BJ (cell line): ENCODE data around the gene SHB. TPM values are rescaled to one million over a fixed set of nuclear protein-coding genes. Genes with fewer than 3 reads are reported as not detected.

Source experiments
- CTCF ChIA-PET: fragments of 350-600 bp; formaldehyde crosslinking; extraction: SDS; loops from one replicate; lab custom pipeline; 2021; ENCODE audit warnings: antibody characterized with exemption, inconsistent platforms; lab: Yijun Ruan, JAX
- POLR2A ChIA-PET: fragments of 300-600 bp; sonication (Branson Sonifier 250); formaldehyde crosslinking; extraction: SDS; loops from one replicate; lab custom pipeline; 2021; ENCODE audit warnings: antibody characterized with exemption; lab: Charles Lee
- DNase-seq: peaks from one replicate; pipeline ENCODE4 v3.0.0-alpha.2; 2011; ENCODE audit warnings: low read depth
- H3K27me3 ChIP-seq: 2 replicates; pipeline ENCODE4 v1.6.0; 2011; ENCODE audit warnings: low read length; ENCODE audit not compliant: control insufficient read depth, insufficient read depth
- H3K36me3 ChIP-seq: 2 replicates; pipeline ENCODE4 v1.5.1; 2011; ENCODE audit warnings: low read length; ENCODE audit not compliant: control insufficient read depth, insufficient read depth
- H3K4me3 ChIP-seq: 2 replicates; pipeline ENCODE4 v1.5.1; 2011; ENCODE audit warnings: low read depth, mild to moderate bottlenecking, control low read depth, low read length
- polyA plus RNA-seq: library from polyadenylated mRNA; depleted of rRNA; stranded (reverse); fragments of >200 nt; gene quantifications from 2 replicates; pipeline ENCODE4 v1.2.3, GENCODE V29; 2011
- TF ChIP-seq, protein P1 (sequence below): IDR thresholded peaks from 2 replicates; pipeline ENCODE4 v1.5.1; 2011; ENCODE audit warnings: low read depth, mild to moderate bottlenecking, control low read depth, inconsistent platforms, low read length, moderate library complexity; ENCODE audit not compliant: insufficient read depth

SHB gene
- polyA plus RNA-seq, 1 experiment, result 18.6 TPM

DNA sequence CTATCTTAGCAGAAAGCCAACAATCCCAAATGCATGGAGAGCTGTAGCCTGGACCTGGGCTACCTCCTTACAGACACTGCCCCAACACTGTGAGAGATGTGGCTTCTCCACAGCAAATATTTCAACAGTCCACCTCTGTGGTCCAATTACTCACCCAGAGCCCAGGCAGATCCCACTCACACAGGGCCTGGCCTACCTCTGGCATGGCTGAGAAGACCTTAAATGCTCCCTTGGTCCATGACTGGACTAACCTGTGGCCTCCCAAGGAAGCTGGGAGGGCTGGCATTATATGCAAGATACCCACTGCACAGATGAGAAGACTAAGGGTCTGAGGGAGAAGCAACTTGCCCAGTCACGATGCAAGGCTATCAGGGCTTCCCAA, 142.3 kb downstream of the SHB start:
- no peak overlapping the region for H3K4me3 ChIP-seq
- ChIA-PET CTCF (interaction anchor here (1.6 to 1.9 kb wide), 2 partner anchors 10 to 13 kb away, joined by 5 to 8 read pairs; no protein-coding TSS in a partner anchor), POLR2A (no interaction called here)
- H3K36me3 ChIP-seq, result peaks cover 12% of the 10 kb centered on the region
- no peak for DNase-seq
- TF ChIP-seq, protein P1, sequence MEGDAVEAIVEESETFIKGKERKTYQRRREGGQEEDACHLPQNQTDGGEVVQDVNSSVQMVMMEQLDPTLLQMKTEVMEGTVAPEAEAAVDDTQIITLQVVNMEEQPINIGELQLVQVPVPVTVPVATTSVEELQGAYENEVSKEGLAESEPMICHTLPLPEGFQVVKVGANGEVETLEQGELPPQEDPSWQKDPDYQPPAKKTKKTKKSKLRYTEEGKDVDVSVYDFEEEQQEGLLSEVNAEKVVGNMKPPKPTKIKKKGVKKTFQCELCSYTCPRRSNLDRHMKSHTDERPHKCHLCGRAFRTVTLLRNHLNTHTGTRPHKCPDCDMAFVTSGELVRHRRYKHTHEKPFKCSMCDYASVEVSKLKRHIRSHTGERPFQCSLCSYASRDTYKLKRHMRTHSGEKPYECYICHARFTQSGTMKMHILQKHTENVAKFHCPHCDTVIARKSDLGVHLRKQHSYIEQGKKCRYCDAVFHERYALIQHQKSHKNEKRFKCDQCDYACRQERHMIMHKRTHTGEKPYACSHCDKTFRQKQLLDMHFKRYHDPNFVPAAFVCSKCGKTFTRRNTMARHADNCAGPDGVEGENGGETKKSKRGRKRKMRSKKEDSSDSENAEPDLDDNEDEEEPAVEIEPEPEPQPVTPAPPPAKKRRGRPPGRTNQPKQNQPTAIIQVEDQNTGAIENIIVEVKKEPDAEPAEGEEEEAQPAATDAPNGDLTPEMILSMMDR, result no peak
- H3K27me3 ChIP-seq, result no peaks in the 10 kb centered on the region

DNA sequence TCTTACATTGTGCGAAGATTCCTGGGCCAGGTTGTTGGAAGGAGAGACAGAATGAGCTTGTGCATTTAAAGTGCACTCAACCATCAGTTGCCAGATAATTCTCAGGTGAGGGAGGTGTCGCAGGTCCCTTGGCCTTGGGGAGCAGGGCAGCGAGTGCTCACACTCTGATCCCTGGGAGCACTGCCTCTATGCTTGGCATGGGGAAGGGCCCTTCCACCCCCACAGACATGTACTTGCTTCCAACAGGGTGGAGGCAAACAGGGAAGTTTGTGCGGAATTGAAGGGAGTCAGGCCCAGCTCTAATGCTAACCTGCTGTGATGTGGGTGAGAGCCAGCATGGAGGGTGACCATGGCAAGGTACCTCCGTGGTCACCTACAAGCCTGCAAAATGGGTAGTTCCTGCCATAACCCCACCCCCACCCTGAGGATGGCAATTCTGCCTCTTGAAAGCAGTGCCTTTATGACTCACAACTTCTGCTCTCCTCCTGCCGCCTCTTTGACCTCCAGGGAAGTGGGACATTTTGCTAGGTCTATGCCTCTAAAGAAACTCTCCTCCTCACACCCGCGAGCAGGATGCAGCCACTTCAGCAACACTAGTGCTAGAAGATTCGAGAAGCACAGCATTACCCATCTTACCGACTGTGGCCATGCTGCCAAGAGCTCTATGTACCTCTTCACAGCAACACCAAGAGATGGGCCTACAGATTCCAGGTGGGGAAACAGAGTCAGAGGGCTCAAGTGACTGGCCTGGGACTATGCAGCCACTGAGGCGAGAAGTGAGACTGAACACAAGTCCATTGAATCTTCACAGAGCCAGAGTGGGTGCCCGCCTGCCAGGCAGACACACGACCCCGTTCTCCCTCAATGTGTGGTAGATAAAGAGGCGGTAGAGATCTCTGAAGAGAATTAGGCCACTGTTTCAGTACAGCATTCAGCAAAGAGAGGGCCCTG, 143.0 kb downstream of the SHB start:
- TF ChIP-seq, protein P1, result no peak
- Histone ChIP-seq H3K36me3 (peaks cover 12% of the 10 kb centered on the region), H3K27me3 (no peaks in the 10 kb centered on the region), H3K4me3 (no peak overlapping the region)
- ChIA-PET CTCF (interaction anchor here (1.6 to 3.3 kb wide), 3 partner anchors 11 to 12 kb away, joined by 5 to 13 read pairs (median 8); no protein-coding TSS in a partner anchor), POLR2A (no interaction called here)
- no peak for DNase-seq

DNA sequence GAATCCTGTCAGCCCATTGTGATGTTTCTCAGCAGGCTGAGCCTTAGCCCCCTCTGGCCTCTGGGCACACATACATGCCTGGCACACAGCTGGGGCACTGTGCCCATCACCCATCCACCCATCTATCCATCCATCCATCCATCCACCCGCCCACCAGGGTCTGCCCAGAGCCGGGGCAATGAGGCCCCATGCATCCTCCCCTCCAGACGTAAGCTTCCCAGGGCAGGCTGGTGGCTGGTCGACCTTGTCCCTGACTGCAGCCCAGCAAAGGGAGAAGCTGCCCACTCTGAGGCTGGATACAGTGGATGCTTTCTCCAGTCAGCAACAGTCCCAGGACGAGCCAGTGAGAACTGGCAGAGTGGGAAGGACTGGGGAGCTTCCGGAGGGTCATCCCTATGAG, 144.0 kb downstream of the SHB start:
- no peak for DNase-seq
- ChIA-PET POLR2A (no interaction called here), CTCF (interaction anchor here (1.4 to 3.3 kb wide), 3 partner anchors 8 to 12 kb away, joined by 4 to 13 read pairs (median 5); no protein-coding TSS in a partner anchor)

DNA sequence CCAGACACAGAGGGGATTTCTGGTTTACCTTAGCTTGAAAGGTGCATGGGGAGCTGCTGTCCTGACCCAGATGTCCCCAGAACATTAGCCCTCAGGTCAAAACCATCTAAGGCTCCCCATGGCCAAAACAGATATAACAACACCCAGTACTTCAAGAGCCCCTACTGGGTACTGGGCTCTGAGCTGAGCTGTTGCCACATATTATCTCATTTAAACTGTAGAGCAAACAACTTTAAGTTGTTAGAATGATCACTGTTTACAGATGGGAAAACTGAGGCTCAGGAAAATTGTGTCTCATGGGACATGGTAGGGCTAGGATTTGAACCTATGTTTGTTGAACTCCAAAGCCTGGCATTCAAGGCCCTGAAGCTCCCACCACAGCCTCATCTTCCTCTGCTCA, 144.5 kb downstream of the SHB start:
- ChIA-PET POLR2A (no interaction called here), CTCF (interaction anchor here (1.1 to 3.3 kb wide), 3 partner anchors 9 to 13 kb away, joined by 4 to 13 read pairs (median 5); no protein-coding TSS in a partner anchor)
- DNase-seq, result no peak
- Histone ChIP-seq H3K4me3 (no peak overlapping the region), H3K27me3 (no peaks in the 10 kb centered on the region), H3K36me3 (peaks cover 12% of the 10 kb centered on the region)
- TF ChIP-seq, protein P1, result no peak

More for the DNA sequence above, 144.0 kb downstream of the SHB start:
- TF ChIP-seq, protein P1, result no peak
- H3K27me3 ChIP-seq, result no peaks in the 10 kb centered on the region
- H3K36me3 ChIP-seq, result peaks cover 12% of the 10 kb centered on the region
- H3K4me3 ChIP-seq, result no peak overlapping the region

DNA sequence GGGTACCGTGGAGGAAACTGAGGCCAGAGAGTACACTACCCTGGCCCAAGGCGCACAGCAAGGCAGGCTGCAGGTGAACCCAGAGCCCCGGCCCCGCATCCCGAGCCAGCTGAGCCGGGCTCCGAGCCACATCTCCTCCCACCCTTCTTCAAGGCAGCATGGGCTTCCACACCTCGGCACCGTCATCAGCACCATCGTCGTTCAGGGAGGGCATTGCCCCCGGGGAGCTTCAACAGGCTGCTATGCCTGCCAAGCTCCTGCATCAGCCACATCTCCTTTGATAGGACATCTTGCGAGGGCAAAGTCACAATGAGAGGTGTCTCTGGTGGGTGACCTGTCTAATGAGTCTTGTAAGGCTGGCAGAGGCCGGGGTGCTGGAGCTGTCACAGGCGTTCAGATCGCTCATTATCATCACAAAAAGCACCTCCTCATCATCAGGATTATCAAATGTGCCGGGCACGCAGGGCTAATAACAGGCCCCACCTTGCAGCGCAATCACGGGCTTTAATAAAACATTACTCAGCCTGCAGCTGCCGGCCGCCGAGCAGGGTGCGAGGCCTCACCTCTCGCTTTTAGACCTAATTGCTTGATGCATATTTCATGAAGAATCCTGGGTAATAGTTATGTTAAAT, 145.1 kb downstream of the SHB start:
- TF ChIP-seq, protein P1, result no peak
- no peaks in the 10 kb centered on the region for H3K27me3 ChIP-seq
- peaks cover 9% of the 10 kb centered on the region for H3K36me3 ChIP-seq
- no peak for DNase-seq
- POLR2A ChIA-PET, result no interaction called here
- CTCF ChIA-PET, result interaction anchor here (1.1 to 3.3 kb wide), 3 partner anchors 9 to 14 kb away, joined by 4 to 13 read pairs (median 5); no protein-coding TSS in a partner anchor
- H3K4me3 ChIP-seq, result no peak overlapping the region
